ENCODE data around the gene ABCC4.

DNA sequence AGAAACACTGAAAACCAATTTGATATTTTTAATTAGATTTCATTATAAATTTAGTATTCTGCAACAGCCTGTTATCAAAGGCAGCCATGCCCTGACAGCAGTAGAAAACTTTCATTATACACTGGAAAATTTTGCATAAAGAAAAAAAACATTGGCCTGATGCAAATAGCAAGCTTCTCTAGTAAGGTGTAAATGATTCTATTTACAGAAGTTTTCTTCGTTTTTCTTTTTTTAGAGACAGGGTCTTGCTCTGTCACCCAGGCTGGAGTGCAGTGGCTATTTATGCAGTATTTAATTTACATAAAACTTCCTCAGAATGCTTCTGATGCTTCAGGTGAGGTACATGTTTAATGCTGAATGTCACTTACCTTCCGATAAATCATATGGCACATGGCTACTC, 67.0 kb downstream of the ABCC4 start:
- TF ChIP-seq RAD21 (CRISPR knock-in tag; conservative IDR thresholded peaks at IDR 0.05 in 1 of 2, IDR thresholded peaks at IDR 0.05 in 1 of 2) (no peak), MAZ (CRISPR knock-in tag; conservative IDR thresholded peaks at IDR 0.05 in 1 of 2, IDR thresholded peaks at IDR 0.05 in 1 of 2) (no peak), FIP1L1 (IDR thresholded peaks at IDR 0.05; ENCODE audit: low read depth, low read length, poor library complexity, severe bottlenecking) (no peak), POLR2A (conservative IDR thresholded peaks at IDR 0.05) (no peak), TAF1 (IDR thresholded peaks at IDR 0.05; ENCODE audit: control insufficient read depth, extremely low read depth, insufficient read depth, low read length, severe bottlenecking) (no peak), NONO (IDR thresholded peaks at IDR 0.05; ENCODE audit: low read depth in 2 of 2, low read length in 1 of 2) (no peak), EZH2 (IDR thresholded peaks at IDR 0.05; ENCODE audit: borderline replicate concordance, low read depth, low read length) (no peak), ZNF830 (CRISPR knock-in tag; IDR thresholded peaks at IDR 0.05) (no peak), TCF3 (CRISPR knock-in tag; IDR thresholded peaks at IDR 0.05) (no peak), CTCF (IDR thresholded peaks at IDR 0.05 in 2 of 3, conservative IDR thresholded peaks at IDR 0.05 in 1 of 3; ENCODE audit: insufficient read depth in 2 of 3, low read depth in 1 of 3, low read length in 3 of 3) (no peak), EGR1 (conservative IDR thresholded peaks at IDR 0.05) (no peak), MYC (IDR thresholded peaks at IDR 0.05; ENCODE audit: low read depth, low read length) (no peak), MYC (CRISPR knock-in tag; IDR thresholded peaks at IDR 0.05; ENCODE audit: borderline replicate concordance, low read depth) (no peak)
- TF ChIP-seq, protein P1, sequence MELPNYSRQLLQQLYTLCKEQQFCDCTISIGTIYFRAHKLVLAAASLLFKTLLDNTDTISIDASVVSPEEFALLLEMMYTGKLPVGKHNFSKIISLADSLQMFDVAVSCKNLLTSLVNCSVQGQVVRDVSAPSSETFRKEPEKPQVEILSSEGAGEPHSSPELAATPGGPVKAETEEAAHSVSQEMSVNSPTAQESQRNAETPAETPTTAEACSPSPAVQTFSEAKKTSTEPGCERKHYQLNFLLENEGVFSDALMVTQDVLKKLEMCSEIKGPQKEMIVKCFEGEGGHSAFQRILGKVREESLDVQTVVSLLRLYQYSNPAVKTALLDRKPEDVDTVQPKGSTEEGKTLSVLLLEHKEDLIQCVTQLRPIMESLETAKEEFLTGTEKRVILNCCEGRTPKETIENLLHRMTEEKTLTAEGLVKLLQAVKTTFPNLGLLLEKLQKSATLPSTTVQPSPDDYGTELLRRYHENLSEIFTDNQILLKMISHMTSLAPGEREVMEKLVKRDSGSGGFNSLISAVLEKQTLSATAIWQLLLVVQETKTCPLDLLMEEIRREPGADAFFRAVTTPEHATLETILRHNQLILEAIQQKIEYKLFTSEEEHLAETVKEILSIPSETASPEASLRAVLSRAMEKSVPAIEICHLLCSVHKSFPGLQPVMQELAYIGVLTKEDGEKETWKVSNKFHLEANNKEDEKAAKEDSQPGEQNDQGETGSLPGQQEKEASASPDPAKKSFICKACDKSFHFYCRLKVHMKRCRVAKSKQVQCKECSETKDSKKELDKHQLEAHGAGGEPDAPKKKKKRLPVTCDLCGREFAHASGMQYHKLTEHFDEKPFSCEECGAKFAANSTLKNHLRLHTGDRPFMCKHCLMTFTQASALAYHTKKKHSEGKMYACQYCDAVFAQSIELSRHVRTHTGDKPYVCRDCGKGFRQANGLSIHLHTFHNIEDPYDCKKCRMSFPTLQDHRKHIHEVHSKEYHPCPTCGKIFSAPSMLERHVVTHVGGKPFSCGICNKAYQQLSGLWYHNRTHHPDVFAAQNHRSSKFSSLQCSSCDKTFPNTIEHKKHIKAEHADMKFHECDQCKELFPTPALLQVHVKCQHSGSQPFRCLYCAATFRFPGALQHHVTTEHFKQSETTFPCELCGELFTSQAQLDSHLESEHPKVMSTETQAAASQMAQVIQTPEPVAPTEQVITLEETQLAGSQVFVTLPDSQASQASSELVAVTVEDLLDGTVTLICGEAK (IDR thresholded peaks at IDR 0.05) = no peak
- TF ChIP-seq, protein P1 (CRISPR knock-in tag; IDR thresholded peaks at IDR 0.05) = no peak

Data from K562 (cell line).